ENCODE results near the gene KIR3DL1. TPM values are rescaled to one million over a fixed set of nuclear protein-coding genes. Genes with fewer than 3 reads are reported as not detected.

The KIR3DL1 gene
- total RNA-seq, 4 donors from 2014 or later: not detected

DNA sequence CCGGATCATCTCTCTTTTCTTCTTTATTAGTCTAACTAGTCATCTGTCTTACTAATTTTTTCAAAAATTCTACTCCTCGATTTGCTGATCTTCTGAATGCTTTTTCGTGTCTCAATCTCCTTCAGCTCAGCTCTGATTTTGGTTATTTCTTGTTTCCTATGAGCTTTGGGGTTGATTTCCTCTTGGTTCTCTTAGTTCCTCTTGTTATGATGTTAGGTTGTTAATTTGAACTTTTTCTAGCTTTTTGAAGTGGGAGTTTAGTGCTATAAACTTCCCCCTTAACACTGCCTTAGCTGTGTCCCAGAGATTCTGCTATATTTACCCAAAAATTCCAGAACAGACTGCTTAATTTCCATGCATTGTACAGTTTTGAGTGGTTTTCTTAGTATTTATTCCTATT, 61.2 kb downstream of the KIR3DL1 start:
- 45 to 53% methylated on average over 3 of the region's 3 CpGs for WGBS, 2 donors (ENCODE audit: low coverage in 1 of 2)
- intact Hi-C loops (cut with DNase I; ENCODE audit: low total_unique reads): no loop called here
- no peak overlapping the region for H3K27ac ChIP-seq
- TF ChIP-seq, protein P1, sequence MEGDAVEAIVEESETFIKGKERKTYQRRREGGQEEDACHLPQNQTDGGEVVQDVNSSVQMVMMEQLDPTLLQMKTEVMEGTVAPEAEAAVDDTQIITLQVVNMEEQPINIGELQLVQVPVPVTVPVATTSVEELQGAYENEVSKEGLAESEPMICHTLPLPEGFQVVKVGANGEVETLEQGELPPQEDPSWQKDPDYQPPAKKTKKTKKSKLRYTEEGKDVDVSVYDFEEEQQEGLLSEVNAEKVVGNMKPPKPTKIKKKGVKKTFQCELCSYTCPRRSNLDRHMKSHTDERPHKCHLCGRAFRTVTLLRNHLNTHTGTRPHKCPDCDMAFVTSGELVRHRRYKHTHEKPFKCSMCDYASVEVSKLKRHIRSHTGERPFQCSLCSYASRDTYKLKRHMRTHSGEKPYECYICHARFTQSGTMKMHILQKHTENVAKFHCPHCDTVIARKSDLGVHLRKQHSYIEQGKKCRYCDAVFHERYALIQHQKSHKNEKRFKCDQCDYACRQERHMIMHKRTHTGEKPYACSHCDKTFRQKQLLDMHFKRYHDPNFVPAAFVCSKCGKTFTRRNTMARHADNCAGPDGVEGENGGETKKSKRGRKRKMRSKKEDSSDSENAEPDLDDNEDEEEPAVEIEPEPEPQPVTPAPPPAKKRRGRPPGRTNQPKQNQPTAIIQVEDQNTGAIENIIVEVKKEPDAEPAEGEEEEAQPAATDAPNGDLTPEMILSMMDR (IDR thresholded peaks at IDR 0.05): no peak
- DNase-seq: no peak
- peaks cover 13% of the 10 kb centered on the region for H3K27me3 ChIP-seq
- H3K4me1 ChIP-seq: no peaks in the 10 kb centered on the region
- H3K36me3 ChIP-seq: no peaks in the 10 kb centered on the region
- no peaks in the 10 kb centered on the region for H3K9me3 ChIP-seq
- no peak overlapping the region for H3K4me3 ChIP-seq
- in situ Hi-C loops (cut with MboI; ENCODE audit: low pct_ligation_motif_present in 1 of 4, low pct_unique_long_range_greater_than_20kb in 1 of 4, low sequenced_read_pairs in 3 of 4): no loop called here

Small RNA genes lying within 50 kb of the gene (small RNA-seq; reads per million reads assigned to genes)
- gene KIR3DP1 (0 reads per million in 4 donors), gene RNU6-222P (0 to 0.12 (median 0) reads per million in 4 donors)

Other genes starting within 250 kb of the KIR3DL1 start
- 1 to 10 TPM in 2 of 4 donors, not detected in 2; 1.1 to 1.5 TPM for gene LILRA2, start 242.7 kb upstream of the KIR3DL1 start, total RNA-seq
- gene LILRA1, start 222.8 kb upstream of the KIR3DL1 start, total RNA-seq: 1 to 10 TPM in 1 of 4 donors, under 1 TPM in 2, not detected in 1; 0.16 to 4.5 (median 0.27) TPM
- 1 to 10 TPM in 1 of 4 donors, under 1 TPM in 1, not detected in 2; 0.96 to 5.1 TPM for gene LILRB1, start 186.0 kb upstream of the KIR3DL1 start, total RNA-seq
- gene LILRB4, start 153.5 kb upstream of the KIR3DL1 start, total RNA-seq: 10 to 100 TPM in 1 of 4 donors, 1 to 10 TPM in 2, not detected in 1; 1.8 to 47.1 (median 4.0) TPM
- gene KIR3DL3, start 92.0 kb upstream of the KIR3DL1 start, total RNA-seq: under 1 TPM in 1 of 4 donors, not detected in 3; 0.32 TPM
- under 1 TPM in 1 of 4 donors, not detected in 3; 0.55 TPM for gene KIR2DL3, start 78.0 kb upstream of the KIR3DL1 start, total RNA-seq
- gene KIR2DL1, start 46.7 kb upstream of the KIR3DL1 start, total RNA-seq: not detected
- 1 to 10 TPM in 2 of 4 donors, not detected in 2; 1.4 to 2.1 TPM for gene KIR2DL4, start 12.9 kb upstream of the KIR3DL1 start, total RNA-seq
- not detected for gene KIR2DS4, start 16.2 kb downstream of the KIR3DL1 start, total RNA-seq
- not detected for gene KIR3DL2, start 34.0 kb downstream of the KIR3DL1 start, total RNA-seq
- gene FCAR, start 57.8 kb downstream of the KIR3DL1 start, total RNA-seq: not detected
- 1 to 10 TPM in 1 of 4 donors, under 1 TPM in 1, not detected in 2; 0.41 to 1.9 TPM for gene NCR1, start 89.7 kb downstream of the KIR3DL1 start, total RNA-seq
- not detected for gene NLRP7, start 131.1 kb downstream of the KIR3DL1 start, total RNA-seq
- 10 to 100 TPM in 3 of 4 donors, 1 to 10 TPM in 1; 3.2 to 39.6 (median 16.7) TPM for gene NLRP2, start 149.9 kb downstream of the KIR3DL1 start, total RNA-seq
- under 1 TPM in 2 of 4 donors, not detected in 2; 0.68 to 1.00 TPM for gene GP6, start 221.8 kb downstream of the KIR3DL1 start, total RNA-seq
- 100 to 1,000 TPM in 1 of 4 donors, 10 to 100 TPM in 3; 28.4 to 125 (median 61.7) TPM for gene RDH13, start 246.7 kb downstream of the KIR3DL1 start, total RNA-seq